Endothelial cell of umbilical vein (primary cell): ENCODE measurements around the gene SLFN12L. TPM values are rescaled to one million over a fixed set of nuclear protein-coding genes. Genes with fewer than 3 reads are reported as not detected.

Source experiments
- BruUV-seq: library from RNA; stranded (reverse); fragments of 400-500 nt; replicated peaks from 2 replicates; lab custom pipeline; 2021; lab: Mats Ljungman, UMichigan
- CTCF ChIA-PET: fragments of 300-600, 350-600 bp; sonication (Branson Sonifier 250); formaldehyde crosslinking; loops from one replicate; lab custom pipeline; 2021; ENCODE audit warnings: antibody characterized with exemption, inconsistent platforms; lab: Charles Lee
- POLR2A ChIA-PET: fragments of 300-600, 350-600 bp; sonication (Branson Sonifier 250); formaldehyde crosslinking; loops from one replicate; lab custom pipeline; 2021; ENCODE audit warnings: antibody characterized with exemption, inconsistent platforms; lab: Charles Lee
- DNase-seq: peaks from one replicate; pipeline ENCODE4 v3.0.0-alpha.2; 2011; ENCODE audit warnings: low read depth, low spot score
- FAIRE-seq: peaks from 2 replicates; lab custom pipeline; 2011; peaks lifted over from hg19 to GRCh38; lab: Jason Lieb, UNC
- H2AFZ ChIP-seq: 2 replicates; pipeline ENCODE4 v1.6.0; 2012; ENCODE audit warnings: low read depth, low read length, control low read depth, inconsistent platforms
- H3K27ac ChIP-seq: 2 replicates; pipeline ENCODE4 v1.5.1; 2011; ENCODE audit warnings: low read depth, mild to moderate bottlenecking, control low read depth, low read length, moderate library complexity; ENCODE audit not compliant: insufficient read depth
- H3K27me3 ChIP-seq, 2 experiments: 2 replicates each; pipeline versions ENCODE4 v1.6.0 to v1.6.1; 2011; ENCODE audit warnings: low read length in 2 of 2, mixed read lengths in 1 of 2; ENCODE audit not compliant: control insufficient read depth in 2 of 2, insufficient read depth in 2 of 2
- H3K36me3 ChIP-seq, 2 experiments: 2 replicates in 1 of 2; 3 replicates in 1 of 2; pipeline ENCODE4 v1.5.1; 2011; ENCODE audit warnings: low read length in 2 of 2, mild to moderate bottlenecking in 1 of 2, moderate library complexity in 1 of 2; ENCODE audit not compliant: control insufficient read depth in 2 of 2, insufficient read depth in 2 of 2; ENCODE audit errors: extremely low read depth in 1 of 2
- H3K4me1 ChIP-seq: 3 replicates; pipeline ENCODE4 v1.5.1; 2011; ENCODE audit warnings: mild to moderate bottlenecking, low read length; ENCODE audit not compliant: control insufficient read depth, insufficient read depth; ENCODE audit errors: extremely low read depth
- H3K4me2 ChIP-seq: 2 replicates; pipeline ENCODE4 v1.6.1; 2011; ENCODE audit warnings: low read length, control low read depth, mixed read lengths; ENCODE audit not compliant: insufficient read depth
- H3K4me3 ChIP-seq, 3 experiments: fragments of 200-600 bp in 1 of 3; sonication (generic), shearing (Covaris generic) in 1 of 3; replicated peaks in 1 of 3; 2 replicates each; pipeline ENCODE4 v1.5.1; 2011 to 2016; ENCODE audit warnings: control low read depth in 3 of 3, low read length in 3 of 3, mild to moderate bottlenecking in 2 of 3, inconsistent platforms in 1 of 3, low read depth in 1 of 3, moderate library complexity in 1 of 3; ENCODE audit not compliant: insufficient read depth in 1 of 3
- H3K79me2 ChIP-seq: 2 replicates; pipeline ENCODE4 v1.6.0; 2012; ENCODE audit warnings: low read length, inconsistent platforms; ENCODE audit not compliant: control insufficient read depth, insufficient read depth
- H3K9ac ChIP-seq: replicated peaks from 2 replicates; pipeline ENCODE3; 2011; ENCODE audit warnings: low read length, control low read depth; ENCODE audit not compliant: insufficient read depth; ENCODE audit errors: extremely low read depth
- H3K9me1 ChIP-seq: replicated peaks from 3 replicates; pipeline ENCODE4 v1.6.0; 2011; ENCODE audit warnings: mild to moderate bottlenecking, low read length; ENCODE audit not compliant: control insufficient read depth, insufficient read depth; ENCODE audit errors: extremely low read depth
- H3K9me3 ChIP-seq: replicated peaks from 2 replicates; pipeline ENCODE4 v1.5.1; 2012; ENCODE audit warnings: low read length, inconsistent platforms; ENCODE audit not compliant: control insufficient read depth, insufficient read depth
- H4K20me1 ChIP-seq: replicated peaks from 2 replicates; pipeline ENCODE3; 2011; ENCODE audit warnings: mild to moderate bottlenecking, low read length; ENCODE audit not compliant: control insufficient read depth, insufficient read depth; ENCODE audit errors: extremely low read depth
- EZH2 ChIP-seq: IDR thresholded peaks from 2 replicates; pipeline ENCODE4 v1.6.1; 2012; ENCODE audit warnings: borderline replicate concordance, low read depth, mild to moderate bottlenecking, moderate library complexity, low read length, inconsistent platforms; ENCODE audit not compliant: severe bottlenecking
- FOS ChIP-seq: IDR thresholded peaks from 2 replicates; pipeline ENCODE4 v1.6.1; 2011; ENCODE audit warnings: mild to moderate bottlenecking, low read length, moderate library complexity, borderline replicate concordance; ENCODE audit not compliant: insufficient read depth
- GATA2 ChIP-seq: IDR thresholded peaks from 2 replicates; pipeline ENCODE4 v1.7.0; 2011; ENCODE audit warnings: low read depth, mild to moderate bottlenecking, moderate library complexity, mixed read lengths, low read length; ENCODE audit not compliant: insufficient read length, insufficient read depth
- JUN ChIP-seq: IDR thresholded peaks from 2 replicates; pipeline ENCODE4 v1.6.1; 2011; ENCODE audit warnings: borderline replicate concordance, low read depth; ENCODE audit not compliant: insufficient read length, insufficient read depth
- MYC ChIP-seq: IDR thresholded peaks from one replicate; pipeline ENCODE4 v1.6.1; 2011; ENCODE audit warnings: mild to moderate bottlenecking, low read depth, low read length
- POLR2A ChIP-seq: IDR thresholded peaks from 2 replicates; pipeline ENCODE4 v1.6.1; 2012; ENCODE audit warnings: low read depth, mild to moderate bottlenecking, control low read depth, low read length
- POLR2AphosphoS5 ChIP-seq: IDR thresholded peaks from 2 replicates; pipeline ENCODE4 v1.6.1; 2012; ENCODE audit warnings: low read depth, mild to moderate bottlenecking, control low read depth, low read length, moderate library complexity; ENCODE audit not compliant: insufficient read depth
- dilution Hi-C: fragments of 300-500 bp; cut with MboI; formaldehyde crosslinking; loops from one replicate; pipeline ENCODE4 v1.15.0; 2019; ENCODE audit warnings: low sequenced_read_pairs; ENCODE audit not compliant: extremely low pct_ligation_motif_present
- intact Hi-C: fragments of 100-400 bp; cut with micrococcal nuclease; formaldehyde crosslinking; loops from one replicate; pipeline ENCODE4 v1.10.0; 2022
- polyA plus RNA-seq, 4 experiments: library from polyadenylated mRNA; depleted of rRNA in 3 of 4; stranded (reverse) in 3 of 4; unstranded in 1 of 4; fragments of >200 nt; gene quantifications; 2 replicates each; pipeline versions ENCODE4 v1.2.1 to v1.2.3, GENCODE V29; 2011 to 2012; ENCODE audit warnings: missing spikeins in 1 of 4
- total RNA-seq: library from RNA; stranded (reverse); gene quantifications from 2 replicates; pipeline ENCODE4 v1.2.3, GENCODE V29; 2021
- TF ChIP-seq, protein P1 (sequence below): IDR thresholded peaks from 2 replicates; pipeline ENCODE4 v1.6.1; 2011; ENCODE audit not compliant: insufficient read depth, insufficient read length
- TF ChIP-seq, protein P2 (sequence below), 2 donors: IDR thresholded peaks; 1 replicate in 1 of 2; 2 replicates in 1 of 2; pipeline ENCODE4 v1.5.1; 2011; ENCODE audit warnings: low read length in 2 of 2, mild to moderate bottlenecking in 2 of 2, moderate library complexity in 2 of 2, control low read depth in 1 of 2, inconsistent platforms in 1 of 2, low read depth in 1 of 2; ENCODE audit not compliant: insufficient read depth in 1 of 2; ENCODE audit errors: extremely low read depth in 1 of 2

SLFN12L gene
- total and polyA plus RNA-seq, 2 donors (not counting 3 experiments of a cell fraction or from before 2014, with no cell fraction given) = not detected

DNA sequence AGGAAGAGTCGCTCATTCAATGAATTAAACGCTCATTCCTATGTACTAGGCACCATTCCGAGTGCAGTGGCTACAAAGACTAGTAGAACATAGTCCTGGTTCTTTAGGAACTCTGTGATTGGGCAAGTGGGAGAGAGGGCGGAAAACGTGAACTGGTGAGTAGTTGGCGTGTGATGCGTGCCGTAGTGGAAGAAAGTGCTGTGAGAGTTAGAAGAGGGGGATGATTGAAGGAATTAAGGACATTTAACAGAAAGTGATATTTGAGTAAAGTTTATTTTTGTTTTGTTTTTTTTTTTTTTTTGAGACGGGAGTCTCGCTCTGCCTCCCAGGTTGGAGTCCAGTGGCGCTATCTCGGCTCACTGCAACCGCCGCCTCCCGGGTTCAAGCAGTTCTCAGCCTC, 31.1 kb upstream of the SLFN12L start:
- ChIA-PET CTCF (interaction anchor here (1.2 to 2.2 kb wide), 3 partner anchors 10 to 29 kb away, joined by 3 to 12 read pairs (median 7); partner anchors contain the start of gene PEX12), POLR2A (interaction anchor here (1.1 kb wide), 1 partner anchor 10 kb away, joined by 5 read pairs; the partner anchor contains the start of gene PEX12)
- FAIRE-seq = peak; percentile 70
- peaks cover 0 to 2% of the 10 kb centered on the region in 2 experiments for H3K36me3 ChIP-seq
- intact Hi-C loops = loop anchor here (1.0 kb wide), 3 partner anchors 10 to 135 kb away; partner anchors contain the start of genes AP2B1 and PEX12
- dilution Hi-C loops = no loop called here
- peaks cover 7 to 12% of the 10 kb centered on the region in 2 experiments for H3K27me3 ChIP-seq
- peak overlapping the region; percentile 86 for H3K9ac ChIP-seq
- peak overlapping the region; percentile 72 to 94 (median 72) for H3K4me3 ChIP-seq
- peak overlapping the region; percentile 94 for H3K4me2 ChIP-seq
- no peak for TF ChIP-seq EZH2
- no peak for TF ChIP-seq MYC
- no peak for TF ChIP-seq JUN
- TF ChIP-seq FOS = no peak
- TF ChIP-seq, protein P1, sequence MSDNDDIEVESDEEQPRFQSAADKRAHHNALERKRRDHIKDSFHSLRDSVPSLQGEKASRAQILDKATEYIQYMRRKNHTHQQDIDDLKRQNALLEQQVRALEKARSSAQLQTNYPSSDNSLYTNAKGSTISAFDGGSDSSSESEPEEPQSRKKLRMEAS = no peak
- no peak for TF ChIP-seq POLR2A
- TF ChIP-seq GATA2 = no peak
- TF ChIP-seq, protein P2, sequence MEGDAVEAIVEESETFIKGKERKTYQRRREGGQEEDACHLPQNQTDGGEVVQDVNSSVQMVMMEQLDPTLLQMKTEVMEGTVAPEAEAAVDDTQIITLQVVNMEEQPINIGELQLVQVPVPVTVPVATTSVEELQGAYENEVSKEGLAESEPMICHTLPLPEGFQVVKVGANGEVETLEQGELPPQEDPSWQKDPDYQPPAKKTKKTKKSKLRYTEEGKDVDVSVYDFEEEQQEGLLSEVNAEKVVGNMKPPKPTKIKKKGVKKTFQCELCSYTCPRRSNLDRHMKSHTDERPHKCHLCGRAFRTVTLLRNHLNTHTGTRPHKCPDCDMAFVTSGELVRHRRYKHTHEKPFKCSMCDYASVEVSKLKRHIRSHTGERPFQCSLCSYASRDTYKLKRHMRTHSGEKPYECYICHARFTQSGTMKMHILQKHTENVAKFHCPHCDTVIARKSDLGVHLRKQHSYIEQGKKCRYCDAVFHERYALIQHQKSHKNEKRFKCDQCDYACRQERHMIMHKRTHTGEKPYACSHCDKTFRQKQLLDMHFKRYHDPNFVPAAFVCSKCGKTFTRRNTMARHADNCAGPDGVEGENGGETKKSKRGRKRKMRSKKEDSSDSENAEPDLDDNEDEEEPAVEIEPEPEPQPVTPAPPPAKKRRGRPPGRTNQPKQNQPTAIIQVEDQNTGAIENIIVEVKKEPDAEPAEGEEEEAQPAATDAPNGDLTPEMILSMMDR (IDR thresholded peaks at IDR 0.05; ENCODE audit: extremely low read depth in 1 of 2, insufficient read depth in 1 of 2, low read depth in 1 of 2, low read length in 2 of 2) = no peak
- no peak for TF ChIP-seq POLR2AphosphoS5
- H3K9me1 ChIP-seq = no peaks in the 10 kb centered on the region
- no peaks in the 10 kb centered on the region for H3K9me3 ChIP-seq
- peaks cover 10% of the 10 kb centered on the region for H3K4me1 ChIP-seq
- peak overlapping the region; percentile 83 for H3K27ac ChIP-seq
- DNase-seq = peak; percentile 54
- H3K79me2 ChIP-seq = peaks cover 30% of the 10 kb centered on the region
- no peaks in the 10 kb centered on the region for H4K20me1 ChIP-seq
- BruUV-seq = no TSS peak
- peak overlapping the region; percentile 62 for H2AFZ ChIP-seq
